Measurements from ENCODE around the gene CFI.

CFI gene

DNA sequence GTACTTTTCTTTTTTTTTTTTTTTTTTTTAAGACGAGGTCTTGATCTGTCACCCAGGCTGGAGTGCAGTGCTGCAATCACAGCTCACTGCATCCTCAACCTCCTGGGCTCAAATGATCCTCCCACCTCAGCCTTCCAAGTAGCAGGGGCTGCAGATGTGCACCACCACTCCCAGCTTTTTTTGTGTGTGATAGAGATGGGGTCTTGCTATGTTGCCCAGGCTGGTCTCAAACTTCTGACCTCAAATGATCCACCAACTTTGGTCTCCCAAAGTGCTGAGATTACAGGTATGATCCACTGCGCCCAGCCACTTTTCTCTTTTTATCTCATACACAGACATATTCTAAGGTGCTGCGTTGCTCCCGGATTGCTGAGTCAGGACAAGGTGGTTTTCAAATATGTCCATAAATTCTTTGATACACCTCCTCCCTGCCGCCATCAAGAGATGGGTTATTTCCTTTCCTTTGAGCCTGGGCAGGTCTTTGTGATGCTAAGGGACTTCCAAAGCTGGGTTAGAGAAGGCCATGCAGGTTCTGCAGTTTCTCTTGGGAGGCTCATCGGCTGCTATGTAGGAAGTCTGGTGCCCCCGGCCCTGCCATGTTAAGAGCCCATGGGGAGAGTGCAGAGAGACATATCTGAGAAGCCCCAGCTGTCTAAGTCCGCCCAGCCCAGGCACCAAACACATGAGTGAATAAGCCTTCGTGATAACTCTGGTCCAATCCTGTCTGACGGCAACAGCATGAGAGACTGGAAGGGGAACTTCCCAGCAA lies 63.5 kb downstream of the CFI start:
- H3K9ac ChIP-seq, result no peak overlapping the region
- H3K4me3 ChIP-seq, result no peak overlapping the region
- no peaks in the 10 kb centered on the region for H3K4me1 ChIP-seq
- no peak overlapping the region for H3K4me2 ChIP-seq
- H3K27me3 ChIP-seq, result no peaks in the 10 kb centered on the region
- no peak for TF ChIP-seq Cebpa-rat (IDR thresholded peaks at IDR 0.05)
- no peak overlapping the region for H3K27ac ChIP-seq
- no peaks in the 10 kb centered on the region for H3K36me3 ChIP-seq
- H3K9me3 ChIP-seq, result no peaks in the 10 kb centered on the region
- H4K20me1 ChIP-seq, result no peaks in the 10 kb centered on the region

GRCh38 chr4:109735566-109736365 lies 66.0 kb downstream of the CFI start:
- H3K27ac ChIP-seq, result no peak overlapping the region
- no peaks in the 10 kb centered on the region for H3K9me3 ChIP-seq
- H4K20me1 ChIP-seq, result no peaks in the 10 kb centered on the region
- no peak overlapping the region for H3K4me3 ChIP-seq
- no peaks in the 10 kb centered on the region for H3K27me3 ChIP-seq
- H3K4me1 ChIP-seq, result peaks cover 2% of the 10 kb centered on the region; the same call in 1 of the 2 replicates
- H3K4me2 ChIP-seq, result no peak overlapping the region
- no peaks in the 10 kb centered on the region for H3K36me3 ChIP-seq
- TF ChIP-seq Cebpa-rat (IDR thresholded peaks at IDR 0.05), result no peak
- H3K9ac ChIP-seq, result no peak overlapping the region

DNA sequence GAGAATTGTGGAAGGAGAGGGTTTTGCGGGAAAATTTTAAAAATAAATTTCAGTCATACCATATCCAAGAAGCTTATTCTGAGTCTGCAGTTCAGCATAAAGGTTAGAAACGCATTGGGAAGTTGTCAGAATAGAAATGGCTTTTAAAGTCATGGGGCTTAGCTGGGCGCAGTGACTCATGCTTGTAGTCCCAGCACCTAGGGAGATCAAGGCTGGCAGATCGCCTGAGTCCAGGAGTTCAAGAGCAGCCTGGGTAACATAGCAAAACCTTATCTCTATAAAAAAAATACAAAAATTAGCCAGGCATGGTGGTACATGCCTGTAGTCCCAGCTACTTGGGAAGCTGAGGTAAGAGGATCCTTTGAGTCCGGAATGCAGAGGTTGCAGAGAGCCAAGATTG lies 68.1 kb downstream of the CFI start:
- H3K4me2 ChIP-seq, result no peak overlapping the region
- no peak for TF ChIP-seq Cebpa-rat (IDR thresholded peaks at IDR 0.05)
- no peaks in the 10 kb centered on the region for H3K36me3 ChIP-seq
- peaks cover 12% of the 10 kb centered on the region for H3K4me1 ChIP-seq
- no peak overlapping the region for H3K4me3 ChIP-seq
- H3K27me3 ChIP-seq, result no peaks in the 10 kb centered on the region
- H3K9ac ChIP-seq, result no peak overlapping the region
- H3K27ac ChIP-seq, result no peak overlapping the region
- H3K9me3 ChIP-seq, result no peaks in the 10 kb centered on the region
- H4K20me1 ChIP-seq, result 0 out of 2 replicates have a peak, but pooled peaks cover 4% of the 10 kb centered on the region

- H3K9ac ChIP-seq, result peak overlapping the region; percentile 82
- peaks cover 23% of the 10 kb centered on the region for H3K4me1 ChIP-seq
- no peaks in the 10 kb centered on the region for H3K36me3 ChIP-seq
- H3K4me2 ChIP-seq, result peak overlapping the region; percentile 93
- H3K9me3 ChIP-seq, result no peaks in the 10 kb centered on the region
- no peak for TF ChIP-seq Cebpa-rat (IDR thresholded peaks at IDR 0.05)
- H3K27ac ChIP-seq, result peak overlapping the region; percentile 62; the same call in 1 of the 2 replicates
- no peaks in the 10 kb centered on the region for H3K27me3 ChIP-seq
- peak overlapping the region; percentile 85 for H3K4me3 ChIP-seq
- peaks cover 17% of the 10 kb centered on the region; the same call in 1 of the 2 replicates for H4K20me1 ChIP-seq
Observed at GRCh38 chr4:109730619-109731545, 70.9 kb downstream of the CFI start.

DNA sequence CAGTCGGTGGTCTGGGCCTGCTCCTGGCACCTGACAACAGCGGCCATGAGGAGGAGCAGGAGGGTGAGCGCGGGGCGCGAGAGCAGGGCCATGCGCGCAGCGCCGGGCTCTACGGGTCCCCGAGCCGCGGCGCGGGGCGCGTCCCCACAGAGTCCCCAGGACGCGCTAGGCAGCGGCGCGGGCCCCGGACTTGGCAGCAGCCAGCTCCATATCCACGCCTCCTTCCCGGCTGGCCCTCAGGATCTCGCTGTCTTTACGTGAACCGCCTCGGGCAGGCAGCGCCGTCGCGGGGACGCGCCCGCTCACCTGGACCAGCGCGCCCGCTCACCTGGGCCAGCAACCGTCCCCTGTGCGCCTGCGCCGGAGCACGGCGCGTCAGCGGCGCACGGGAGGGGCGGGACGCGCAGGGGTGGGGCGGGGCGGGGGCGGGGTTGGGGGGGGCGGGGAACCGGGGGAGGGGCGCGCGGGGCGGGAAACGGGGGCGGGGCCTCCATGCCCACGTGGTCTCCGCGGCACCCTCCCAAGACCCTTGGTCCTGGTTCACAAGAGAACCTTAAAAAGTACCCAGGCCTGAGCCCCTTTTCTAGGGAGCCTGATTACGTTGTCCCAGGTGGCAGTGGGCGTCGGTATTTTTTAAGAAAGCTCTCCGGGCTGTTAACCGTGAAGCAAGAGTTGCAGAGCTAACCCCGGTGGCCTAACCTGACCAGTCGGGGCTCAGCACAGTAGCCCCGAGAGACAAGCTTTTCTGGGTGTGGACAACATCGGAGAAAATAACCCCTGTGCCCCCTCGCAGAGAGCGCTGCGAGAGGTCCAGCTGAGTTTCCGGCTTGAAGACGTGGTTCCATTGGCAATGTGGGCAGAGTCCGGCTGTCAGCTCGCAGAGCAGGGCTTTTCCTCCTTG lies 71.8 kb downstream of the CFI start, which contains the start of gene PLA2G12A:
Gene PLA2G12A (minus strand): TSS at position 353 of the 901 bp plus-strand sequence. CDS start 261 bp downstream, at position 92.
- H3K27ac ChIP-seq, result peak within 1 kb of the TSS; percentile 62; the same call in 1 of the 2 replicates
- peaks cover 23% of the 10 kb centered on the region for H3K4me1 ChIP-seq
- peaks cover 17% of the 10 kb centered on the region; the same call in 1 of the 2 replicates for H4K20me1 ChIP-seq
- peak within 1 kb of the TSS; percentile 85 for H3K4me3 ChIP-seq
- no peak for TF ChIP-seq Cebpa-rat (IDR thresholded peaks at IDR 0.05)
- H3K9me3 ChIP-seq, result no peaks in the 10 kb centered on the region
- peak within 1 kb of the TSS; percentile 82 for H3K9ac ChIP-seq
- H3K4me2 ChIP-seq, result peak within 1 kb of the TSS; percentile 99
- H3K36me3 ChIP-seq, result no peaks in the 10 kb centered on the region
- H3K27me3 ChIP-seq, result no peaks in the 10 kb centered on the region

GRCh38 chr4:109729117-109729717 lies 72.6 kb downstream of the CFI start:
- Histone ChIP-seq H3K27ac (0 out of 2 replicates have a peak overlapping the region, but pooled peaks have one; percentile 37), H3K9me3 (no peaks in the 10 kb centered on the region), H3K4me1 (peaks cover 23% of the 10 kb centered on the region), H3K4me3 (peak overlapping the region; percentile 85), H4K20me1 (peaks cover 17% of the 10 kb centered on the region; the same call in 1 of the 2 replicates), H3K4me2 (peak overlapping the region; percentile 99), H3K36me3 (no peaks in the 10 kb centered on the region), H3K9ac (peak overlapping the region; percentile 76), H3K27me3 (no peaks in the 10 kb centered on the region)
- no peak for TF ChIP-seq Cebpa-rat (IDR thresholded peaks at IDR 0.05)

DNA sequence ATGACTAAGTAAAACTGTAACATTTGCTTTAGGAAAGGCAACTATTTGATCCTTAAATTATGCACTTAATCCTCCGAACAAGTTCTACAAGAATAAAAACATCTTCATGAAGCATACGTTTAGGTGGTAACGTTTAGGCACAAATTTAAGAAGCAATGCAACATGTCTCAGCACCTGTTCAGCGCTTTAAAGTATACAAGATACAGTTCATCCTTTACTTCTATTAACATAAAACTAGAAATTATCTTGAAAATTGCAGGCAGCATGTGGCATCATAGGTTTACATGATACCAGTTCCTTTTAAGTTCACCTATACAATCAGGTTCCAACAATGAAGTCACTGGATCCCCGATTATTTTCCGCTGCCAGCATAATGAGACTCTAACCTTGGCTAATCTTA lies 73.4 kb downstream of the CFI start:
- no peak for TF ChIP-seq Cebpa-rat (IDR thresholded peaks at IDR 0.05)
- H3K4me2 ChIP-seq, result peak overlapping the region; percentile 99
- no peaks in the 10 kb centered on the region for H3K36me3 ChIP-seq
- H3K27ac ChIP-seq, result no peak overlapping the region
- no peaks in the 10 kb centered on the region for H3K9me3 ChIP-seq
- H4K20me1 ChIP-seq, result peaks cover 17% of the 10 kb centered on the region; the same call in 1 of the 2 replicates
- no peaks in the 10 kb centered on the region for H3K27me3 ChIP-seq
- H3K4me3 ChIP-seq, result peak overlapping the region; percentile 85; the same call in 1 of the 2 replicates
- no peak overlapping the region for H3K9ac ChIP-seq
- peaks cover 23% of the 10 kb centered on the region for H3K4me1 ChIP-seq

- no peaks in the 10 kb centered on the region for H3K9me3 ChIP-seq
- H3K27me3 ChIP-seq, result no peaks in the 10 kb centered on the region
- no peak overlapping the region for H3K4me2 ChIP-seq
- no peaks in the 10 kb centered on the region for H3K36me3 ChIP-seq
- H3K4me3 ChIP-seq, result no peak overlapping the region
- no peak for TF ChIP-seq Cebpa-rat (IDR thresholded peaks at IDR 0.05)
- H3K27ac ChIP-seq, result no peak overlapping the region
- H3K9ac ChIP-seq, result no peak overlapping the region
- H4K20me1 ChIP-seq, result peaks cover 7% of the 10 kb centered on the region; the same call in 1 of the 2 replicates
- peaks cover 5% of the 10 kb centered on the region for H3K4me1 ChIP-seq
Observed at GRCh38 chr4:109723110-109723509, 78.7 kb downstream of the CFI start.
